Liver (tissue), 3 donors: ENCODE measurements around the gene RUFY4.

Experiments
- ATF3 ChIP-seq: IDR thresholded peaks from 2 replicates; pipeline ENCODE4 v1.6.1; 2016; ENCODE audit warnings: antibody characterized with exemption
- CTCF ChIP-seq: fragments of 150-350 bp; IDR thresholded peaks from 2 replicates; pipeline ENCODE4 v1.5.1; 2017; ENCODE audit warnings: improper control_type of control experiment, low read depth, low read length; ENCODE audit not compliant: missing input control
- EGR1 ChIP-seq, 2 donors: IDR thresholded peaks; 2 replicates each; pipeline ENCODE4 v1.6.1; 2016 to 2018; ENCODE audit warnings: antibody characterized with exemption in 2 of 2, low read depth in 2 of 2
- FOXA1 ChIP-seq: IDR thresholded peaks from 2 replicates; pipeline ENCODE4 v1.6.1; 2016; ENCODE audit warnings: antibody characterized with exemption
- GABPA ChIP-seq, 2 donors: IDR thresholded peaks in 1 of 2; conservative IDR thresholded peaks in 1 of 2; 2 replicates each; pipeline ENCODE4 v1.6.1; 2016; ENCODE audit warnings: antibody characterized with exemption in 2 of 2, mild to moderate bottlenecking in 1 of 2, moderate library complexity in 1 of 2
- JUND ChIP-seq, 2 donors: IDR thresholded peaks; 2 replicates each; pipeline ENCODE4 v1.6.1; 2016; ENCODE audit warnings: antibody characterized with exemption in 2 of 2
- MAX ChIP-seq: IDR thresholded peaks from 2 replicates; pipeline ENCODE4 v1.6.1; 2016; ENCODE audit warnings: antibody characterized with exemption
- RAD21 ChIP-seq, 2 donors: IDR thresholded peaks; 2 replicates each; pipeline ENCODE4 v1.6.1; 2016; ENCODE audit warnings: antibody characterized with exemption in 2 of 2, mild to moderate bottlenecking in 2 of 2
- RXRA ChIP-seq, 2 donors: IDR thresholded peaks; 2 replicates each; pipeline ENCODE4 v1.6.1; 2017 to 2018; ENCODE audit warnings: antibody characterized with exemption in 2 of 2, mild to moderate bottlenecking in 1 of 2
- SP1 ChIP-seq: IDR thresholded peaks from 2 replicates; pipeline ENCODE4 v1.6.1; 2018; ENCODE audit warnings: antibody characterized with exemption, mild to moderate bottlenecking
- TAF1 ChIP-seq: conservative IDR thresholded peaks from 2 replicates; pipeline ENCODE4 v1.6.1; 2016; ENCODE audit warnings: antibody characterized with exemption, mild to moderate bottlenecking
- YY1 ChIP-seq: IDR thresholded peaks from 2 replicates; pipeline ENCODE4 v1.6.1; 2016; ENCODE audit warnings: antibody characterized with exemption, mild to moderate bottlenecking
- TF ChIP-seq, protein P1 (sequence below): IDR thresholded peaks from 2 replicates; pipeline ENCODE4 v1.6.1; 2016; ENCODE audit warnings: antibody characterized with exemption, mild to moderate bottlenecking
- TF ChIP-seq, protein P2 (sequence below): IDR thresholded peaks from 2 replicates; pipeline ENCODE4 v1.6.1; 2016; ENCODE audit warnings: antibody characterized with exemption
- donor health status: healthy.
- donor health status: healthy.

DNA sequence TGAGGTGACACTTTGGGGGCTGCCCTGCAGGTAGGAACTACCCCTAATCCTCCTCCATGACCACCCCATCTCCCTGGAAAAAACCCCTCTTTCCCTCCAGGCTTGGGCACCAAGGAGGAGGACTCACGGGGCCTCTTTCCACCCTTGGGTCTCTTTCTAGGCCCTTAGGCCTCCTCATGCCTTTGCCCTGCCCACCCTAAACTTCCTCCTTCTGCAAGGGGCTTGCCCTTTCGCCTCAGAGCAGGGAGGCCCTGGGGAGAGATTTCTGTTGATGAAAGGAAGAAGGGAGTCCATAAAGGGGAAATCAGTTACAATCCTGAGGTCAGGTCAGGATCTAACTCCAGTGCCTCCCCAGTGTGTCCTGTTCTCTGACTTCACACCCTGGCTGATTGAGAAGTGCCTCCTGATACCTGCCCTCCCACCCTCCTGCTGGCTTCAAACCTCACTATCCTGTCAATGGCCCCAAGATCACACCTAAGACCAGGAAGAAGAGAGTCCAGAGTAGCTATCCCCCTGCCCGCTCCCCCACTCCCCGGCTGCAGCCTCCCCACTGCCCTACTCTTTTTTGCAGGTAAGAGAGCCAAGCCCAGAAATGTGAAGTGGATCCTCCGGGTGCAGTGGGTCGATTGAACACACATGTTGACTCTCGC is 49.5 kb upstream of the RUFY4 start:
- TF ChIP-seq TAF1 (no peak), ATF3 (no peak), CTCF (no peak), MAX (no peak), GABPA (IDR thresholded peaks at IDR 0.05 in 1 of 2, conservative IDR thresholded peaks at IDR 0.05 in 1 of 2) (no peak), JUND (IDR thresholded peaks at IDR 0.05) (no peak), RAD21 (IDR thresholded peaks at IDR 0.05) (no peak), RXRA (IDR thresholded peaks at IDR 0.05) (no peak), YY1 (no peak), FOXA1 (no peak), EGR1 (IDR thresholded peaks at IDR 0.05; ENCODE audit: low read depth in 2 of 2) (no peak), SP1 (no peak)
- TF ChIP-seq, protein P1, sequence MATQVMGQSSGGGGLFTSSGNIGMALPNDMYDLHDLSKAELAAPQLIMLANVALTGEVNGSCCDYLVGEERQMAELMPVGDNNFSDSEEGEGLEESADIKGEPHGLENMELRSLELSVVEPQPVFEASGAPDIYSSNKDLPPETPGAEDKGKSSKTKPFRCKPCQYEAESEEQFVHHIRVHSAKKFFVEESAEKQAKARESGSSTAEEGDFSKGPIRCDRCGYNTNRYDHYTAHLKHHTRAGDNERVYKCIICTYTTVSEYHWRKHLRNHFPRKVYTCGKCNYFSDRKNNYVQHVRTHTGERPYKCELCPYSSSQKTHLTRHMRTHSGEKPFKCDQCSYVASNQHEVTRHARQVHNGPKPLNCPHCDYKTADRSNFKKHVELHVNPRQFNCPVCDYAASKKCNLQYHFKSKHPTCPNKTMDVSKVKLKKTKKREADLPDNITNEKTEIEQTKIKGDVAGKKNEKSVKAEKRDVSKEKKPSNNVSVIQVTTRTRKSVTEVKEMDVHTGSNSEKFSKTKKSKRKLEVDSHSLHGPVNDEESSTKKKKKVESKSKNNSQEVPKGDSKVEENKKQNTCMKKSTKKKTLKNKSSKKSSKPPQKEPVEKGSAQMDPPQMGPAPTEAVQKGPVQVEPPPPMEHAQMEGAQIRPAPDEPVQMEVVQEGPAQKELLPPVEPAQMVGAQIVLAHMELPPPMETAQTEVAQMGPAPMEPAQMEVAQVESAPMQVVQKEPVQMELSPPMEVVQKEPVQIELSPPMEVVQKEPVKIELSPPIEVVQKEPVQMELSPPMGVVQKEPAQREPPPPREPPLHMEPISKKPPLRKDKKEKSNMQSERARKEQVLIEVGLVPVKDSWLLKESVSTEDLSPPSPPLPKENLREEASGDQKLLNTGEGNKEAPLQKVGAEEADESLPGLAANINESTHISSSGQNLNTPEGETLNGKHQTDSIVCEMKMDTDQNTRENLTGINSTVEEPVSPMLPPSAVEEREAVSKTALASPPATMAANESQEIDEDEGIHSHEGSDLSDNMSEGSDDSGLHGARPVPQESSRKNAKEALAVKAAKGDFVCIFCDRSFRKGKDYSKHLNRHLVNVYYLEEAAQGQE = no peak
- TF ChIP-seq, protein P2, sequence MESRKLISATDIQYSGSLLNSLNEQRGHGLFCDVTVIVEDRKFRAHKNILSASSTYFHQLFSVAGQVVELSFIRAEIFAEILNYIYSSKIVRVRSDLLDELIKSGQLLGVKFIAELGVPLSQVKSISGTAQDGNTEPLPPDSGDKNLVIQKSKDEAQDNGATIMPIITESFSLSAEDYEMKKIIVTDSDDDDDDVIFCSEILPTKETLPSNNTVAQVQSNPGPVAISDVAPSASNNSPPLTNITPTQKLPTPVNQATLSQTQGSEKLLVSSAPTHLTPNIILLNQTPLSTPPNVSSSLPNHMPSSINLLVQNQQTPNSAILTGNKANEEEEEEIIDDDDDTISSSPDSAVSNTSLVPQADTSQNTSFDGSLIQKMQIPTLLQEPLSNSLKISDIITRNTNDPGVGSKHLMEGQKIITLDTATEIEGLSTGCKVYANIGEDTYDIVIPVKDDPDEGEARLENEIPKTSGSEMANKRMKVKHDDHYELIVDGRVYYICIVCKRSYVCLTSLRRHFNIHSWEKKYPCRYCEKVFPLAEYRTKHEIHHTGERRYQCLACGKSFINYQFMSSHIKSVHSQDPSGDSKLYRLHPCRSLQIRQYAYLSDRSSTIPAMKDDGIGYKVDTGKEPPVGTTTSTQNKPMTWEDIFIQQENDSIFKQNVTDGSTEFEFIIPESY = no peak
